ENCODE measurements around the gene ADIPOQ. TPM values are rescaled to one million over a fixed set of nuclear protein-coding genes. Genes with fewer than 3 reads are reported as not detected.
A peak's percentile ranks its signal among the peaks of the same experiment; 100 is the strongest.

The ADIPOQ gene
- not detected for total RNA-seq (2013)
- not detected for polyA plus RNA-seq
- not detected in 2 replicates for polyA minus RNA-seq
- 0 to 1.2 (median 0) reads per million in 11 experiments for total RNA-seq

GRCh38 chr3:186842426-186843038 is at the start of gene ADIPOQ:
Gene ADIPOQ (plus strand): TSS chr3:186842710. CDS start chr3:186853059, 10,349 bp downstream.
- TF ChIP-seq CTCF (IDR thresholded peaks at IDR 0.05) = no peak
- Histone ChIP-seq H3K79me2 (ENCODE audit: insufficient read depth, low read length) (no peaks in the 10 kb centered on the region), H3K36me3 (replicated peaks in 1 of 2; ENCODE audit: control insufficient read depth in 1 of 2, insufficient read depth in 2 of 2, low read length in 2 of 2) (no peaks in the 10 kb centered on the region), H3K9ac (ENCODE audit: insufficient read depth, low read length, poor library complexity, severe bottlenecking) (no peak within 1 kb of the TSS), H2AFZ (ENCODE audit: insufficient read depth, low read depth, low read length, poor library complexity, severe bottlenecking) (no peak within 1 kb of the TSS), H3K27me3 (ENCODE audit: control insufficient read depth in 2 of 2, insufficient read depth in 2 of 2, low read length in 2 of 2) (no peaks in the 10 kb centered on the region), H3K4me1 (ENCODE audit: control insufficient read depth in 1 of 2, insufficient read depth in 2 of 2, low read length in 2 of 2) (peaks cover 5 to 6% of the 10 kb centered on the region in 2 donors), H3K9me3 (replicated peaks in 1 of 2; ENCODE audit: control insufficient read depth in 1 of 2, insufficient read depth in 1 of 2, low read length in 2 of 2) (no peaks in the 10 kb centered on the region), H3K27ac (ENCODE audit: low read depth in 1 of 2, low read length in 2 of 2) (no peak within 1 kb of the TSS), H3K4me3 (replicated peaks in 1 of 3; ENCODE audit: low read depth in 2 of 3, low read length in 3 of 3) (no peak within 1 kb of the TSS), H3K4me2 (replicated peaks; ENCODE audit: extremely low read depth, low read length, poor library complexity, severe bottlenecking) (no peak within 1 kb of the TSS), H4K20me1 (ENCODE audit: insufficient read depth, low read length) (no peaks in the 10 kb centered on the region)
- Mint-ChIP-seq H3K4me1 (peaks cover 6% of the 10 kb centered on the region), H3K4me3 (no peak within 1 kb of the TSS), H3K36me3 (no peaks in the 10 kb centered on the region), H3K9me3 (no peaks in the 10 kb centered on the region), H3K27me3 (ENCODE audit: low read depth in 3 of 3) (peaks cover 0 to 3% (median under 1%) of the 10 kb centered on the region in 3 donors), H3K27ac (peak within 1 kb of the TSS in 1 of 7 donors; percentile 43)
- intact Hi-C loops (cut with micrococcal nuclease) = no loop called here
- DNase-seq = no peak
- WGBS (ENCODE audit: insufficient coverage) = 96% methylated on average over 5 of the region's 7 CpGs

GRCh38 chr3:186798239-186798874 is 44.2 kb upstream of the ADIPOQ start:
- H4K20me1 ChIP-seq (ENCODE audit: insufficient read depth, low read length) = no peaks in the 10 kb centered on the region
- Mint-ChIP-seq H3K4me1 (peaks cover 6% of the 10 kb centered on the region), H3K9me3 (no peaks in the 10 kb centered on the region), H3K27ac (peak overlapping the region in 1 of 7 donors; percentile 2), H3K4me3 (no peak overlapping the region), H3K36me3 (peaks cover 33 to 53% of the 10 kb centered on the region in 2 donors), H3K27me3 (ENCODE audit: low read depth in 3 of 3) (no peaks in the 10 kb centered on the region)
- no peak overlapping the region for H3K4me2 ChIP-seq (replicated peaks; ENCODE audit: extremely low read depth, low read length, poor library complexity, severe bottlenecking)
- H3K4me3 ChIP-seq (replicated peaks in 1 of 3; ENCODE audit: low read depth in 2 of 3, low read length in 3 of 3) = no peak overlapping the region
- no peak for TF ChIP-seq CTCF (IDR thresholded peaks at IDR 0.05)
- no peak overlapping the region for H2AFZ ChIP-seq (ENCODE audit: insufficient read depth, low read depth, low read length, poor library complexity, severe bottlenecking)
- H3K9me3 ChIP-seq (replicated peaks in 1 of 2; ENCODE audit: control insufficient read depth in 1 of 2, insufficient read depth in 1 of 2, low read length in 2 of 2) = no peaks in the 10 kb centered on the region
- H3K36me3 ChIP-seq (replicated peaks in 1 of 2; ENCODE audit: control insufficient read depth in 1 of 2, insufficient read depth in 2 of 2, low read length in 2 of 2) = peaks cover 15 to 35% of the 10 kb centered on the region in 2 donors
- intact Hi-C loops (cut with micrococcal nuclease) = no loop called here
- H3K9ac ChIP-seq (ENCODE audit: insufficient read depth, low read length, poor library complexity, severe bottlenecking) = no peak overlapping the region
- no peaks in the 10 kb centered on the region for H3K4me1 ChIP-seq (ENCODE audit: control insufficient read depth in 1 of 2, insufficient read depth in 2 of 2, low read length in 2 of 2)
- DNase-seq = no peak
- H3K79me2 ChIP-seq (ENCODE audit: insufficient read depth, low read length) = no peaks in the 10 kb centered on the region
- H3K27me3 ChIP-seq (ENCODE audit: control insufficient read depth in 2 of 2, insufficient read depth in 2 of 2, low read length in 2 of 2) = no peaks in the 10 kb centered on the region
- H3K27ac ChIP-seq (ENCODE audit: low read depth in 1 of 2, low read length in 2 of 2) = no peak overlapping the region
- 100% methylated on average over 1 of the region's 3 CpGs for WGBS (ENCODE audit: insufficient coverage)
